Gastroesophageal sphincter (tissue), 4 donors: ENCODE results near the gene FBXW11. TPM values are rescaled to one million over a fixed set of nuclear protein-coding genes. Genes with fewer than 3 reads are reported as not detected.

Source experiments
- ATAC-seq: fragments of 150-250 bp; one replicate; pipeline ENCODE4 v1.9.1; 2016; ENCODE audit warnings: mild to moderate bottlenecking, moderate library complexity
- H3K27ac ChIP-seq, 4 donors: fragments of 200-600 bp; sonication (generic) in 3 of 4; 1 replicate in 3 of 4; 2 replicates in 1 of 4; pipeline ENCODE4 v1.5.1; 2016 to 2019
- H3K27me3 ChIP-seq: fragments of 200-600 bp; sonication (generic); one replicate; pipeline ENCODE4 v1.5.1; 2019
- H3K36me3 ChIP-seq, 2 donors: fragments of 200-600 bp; sonication (generic); one replicate each; pipeline ENCODE4 v1.5.1; 2019; ENCODE audit warnings: control low read depth in 1 of 2
- H3K4me1 ChIP-seq, 3 donors: fragments of 200-600 bp; sonication (generic); 1 replicate in 2 of 3; 2 replicates in 1 of 3; pipeline ENCODE4 v1.5.1; 2016 to 2019; ENCODE audit warnings: control low read depth in 2 of 3
- H3K4me3 ChIP-seq, 2 donors: fragments of 200-600 bp; sonication (generic); one replicate each; pipeline ENCODE4 v1.5.1; 2019; ENCODE audit warnings: mild to moderate bottlenecking in 1 of 2, moderate library complexity in 1 of 2
- H3K9me3 ChIP-seq, 3 donors: fragments of 200-600 bp; sonication (generic); one replicate each; pipeline ENCODE4 v1.5.1; 2017 to 2019; ENCODE audit warnings: control low read depth in 2 of 3
- CTCF ChIP-seq, 4 experiments: fragments of 200-600 bp in 2 of 4; fragments of 450-650 bp in 2 of 4; sonication (generic) in 1 of 4; IDR thresholded peaks; one replicate each; pipeline ENCODE4 v1.5.1; 2017 to 2019; ENCODE audit warnings: antibody characterized with exemption in 4 of 4, mild to moderate bottlenecking in 2 of 4, moderate library complexity in 2 of 4
- EP300 ChIP-seq: sonication (generic); formaldehyde crosslinking; IDR thresholded peaks from one replicate; pipeline ENCODE4 v1.6.1; 2017; ENCODE audit warnings: antibody characterized with exemption, mild to moderate bottlenecking
- POLR2A ChIP-seq, 2 donors: fragments of 450-650 bp; IDR thresholded peaks; one replicate each; pipeline ENCODE4 v1.6.1; 2017; ENCODE audit warnings: antibody characterized with exemption in 2 of 2, mild to moderate bottlenecking in 2 of 2, moderate library complexity in 1 of 2
- POLR2AphosphoS5 ChIP-seq: sonication (generic); formaldehyde crosslinking; IDR thresholded peaks from one replicate; pipeline ENCODE4 v1.6.1; 2017; ENCODE audit warnings: antibody characterized with exemption
- WGBS, 2 donors: methylation state at CpG; one replicate each; pipeline ENCODE4 v1.1.5; 2018; ENCODE audit warnings: low coverage in 1 of 2; 5-methylcytosine and 5-hydroxymethylcytosine counted together
- total RNA-seq, 4 donors: library from RNA; depleted of rRNA; stranded (reverse); fragments of >200 nt; gene quantifications; one replicate each; pipeline ENCODE4 v1.1.0, GENCODE V29; 2016

Gene FBXW11
- total RNA-seq, 4 donors from 2014 or later, result 64.3 to 88.3 (median 76.3) TPM

- 18 to 48% methylated on average over 2 of the region's 2 CpGs for WGBS, 2 donors
- no peaks in the 10 kb centered on the region for H3K9me3 ChIP-seq
- no peaks in the 10 kb centered on the region for H3K36me3 ChIP-seq
- H3K27ac ChIP-seq, result peak overlapping the region; percentile 9 to 66 (median 26)
- no peak for ATAC-seq
- no peaks in the 10 kb centered on the region for H3K27me3 ChIP-seq
- no peak overlapping the region for H3K4me3 ChIP-seq
- TF ChIP-seq EP300 (no peak), CTCF (IDR thresholded peaks at IDR 0.05) (no peak), POLR2A (IDR thresholded peaks at IDR 0.05) (no peak), POLR2AphosphoS5 (no peak)
- H3K4me1 ChIP-seq, result peaks cover 2 to 84% (median 25%) of the 10 kb centered on the region in 3 donors
Measured at GRCh38 chr5:171966270-171966669, 40.2 kb downstream of the FBXW11 start.

DNA sequence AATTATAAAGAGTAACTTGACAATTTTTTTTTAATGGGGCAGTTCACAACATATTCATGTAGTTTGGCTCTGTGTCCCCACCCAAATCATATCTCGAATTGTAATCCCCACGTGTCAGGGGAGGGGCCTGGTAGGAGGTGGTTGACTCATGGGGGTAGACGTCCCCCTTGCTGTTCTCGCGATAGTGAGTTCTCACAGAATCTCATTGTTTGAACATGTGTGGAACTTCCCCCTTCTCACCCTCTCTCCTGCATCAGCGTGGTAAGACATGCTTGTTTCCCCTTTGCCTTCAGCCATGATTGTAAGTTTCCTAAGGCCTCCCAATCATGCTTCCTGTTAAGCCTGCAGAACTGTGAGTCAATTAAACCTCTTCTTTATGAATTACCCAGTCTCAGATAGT lies 40.7 kb downstream of the FBXW11 start:
- Histone ChIP-seq H3K27me3 (no peaks in the 10 kb centered on the region), H3K4me1 (peaks cover 5 to 84% (median 28%) of the 10 kb centered on the region in 3 donors), H3K4me3 (no peak overlapping the region), H3K36me3 (no peaks in the 10 kb centered on the region), H3K27ac (peak overlapping the region in 3 of 4 donors; percentile 9 to 43 (median 9)), H3K9me3 (no peaks in the 10 kb centered on the region)
- WGBS, 2 donors, result 83% methylated on average over 6 of the region's 6 CpGs; no CpG with 5 or more reads in 1 of the 2 donors
- ATAC-seq, result no peak
- TF ChIP-seq POLR2A (IDR thresholded peaks at IDR 0.05), result no peak
- no peak for TF ChIP-seq POLR2AphosphoS5
- TF ChIP-seq EP300, result no peak

GRCh38 chr5:171963416-171963815 lies 43.0 kb downstream of the FBXW11 start:
- peak overlapping the region in 3 of 4 donors; percentile 3 to 67 (median 59) for H3K27ac ChIP-seq
- TF ChIP-seq POLR2AphosphoS5 (no peak), CTCF (IDR thresholded peaks at IDR 0.05) (no peak), EP300 (no peak), POLR2A (IDR thresholded peaks at IDR 0.05) (no peak)

DNA sequence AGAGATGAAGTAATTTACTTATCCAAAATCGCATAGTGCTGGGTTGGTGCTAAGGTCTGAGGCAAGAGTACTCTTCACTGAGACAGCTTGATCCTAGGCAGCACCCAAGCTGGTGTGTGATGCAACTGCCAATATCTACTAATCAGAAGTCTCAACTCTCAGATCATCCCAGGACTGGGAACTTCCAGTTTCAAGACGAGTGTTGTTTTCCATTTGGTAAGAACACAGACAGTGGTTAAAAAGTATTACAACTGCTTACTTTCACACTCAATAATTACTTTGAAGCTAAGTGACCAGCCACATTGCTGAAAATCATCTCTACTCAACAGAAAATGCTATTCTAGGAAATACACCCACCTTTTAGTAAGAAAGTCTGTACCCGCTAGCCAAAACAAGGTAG lies 45.3 kb downstream of the FBXW11 start:
- H3K27me3 ChIP-seq, result no peaks in the 10 kb centered on the region
- no peak for TF ChIP-seq EP300
- TF ChIP-seq POLR2A (IDR thresholded peaks at IDR 0.05), result no peak
- TF ChIP-seq CTCF (IDR thresholded peaks at IDR 0.05), result no peak
- TF ChIP-seq POLR2AphosphoS5, result no peak
- H3K9me3 ChIP-seq, result no peaks in the 10 kb centered on the region
- H3K27ac ChIP-seq, result peak overlapping the region; percentile 25 to 67 (median 52)
- WGBS, 2 donors, result 64 to 75% methylated on average over 3 of the region's 3 CpGs
- peaks cover 16 to 92% (median 48%) of the 10 kb centered on the region in 3 donors for H3K4me1 ChIP-seq
- ATAC-seq, result peak; percentile 72
- H3K36me3 ChIP-seq, result no peaks in the 10 kb centered on the region
- no peak overlapping the region for H3K4me3 ChIP-seq

More at GRCh38 chr5:171963416-171963815, 43.0 kb downstream of the FBXW11 start:
- H3K4me3 ChIP-seq, result no peak overlapping the region
- WGBS, 2 donors, result 36 to 41% methylated on average over 2 of the region's 2 CpGs
- peaks cover 5 to 82% (median 35%) of the 10 kb centered on the region in 3 donors for H3K4me1 ChIP-seq
- no peaks in the 10 kb centered on the region for H3K9me3 ChIP-seq
- H3K27me3 ChIP-seq, result no peaks in the 10 kb centered on the region
- H3K36me3 ChIP-seq, result no peaks in the 10 kb centered on the region
- ATAC-seq, result no peak

DNA sequence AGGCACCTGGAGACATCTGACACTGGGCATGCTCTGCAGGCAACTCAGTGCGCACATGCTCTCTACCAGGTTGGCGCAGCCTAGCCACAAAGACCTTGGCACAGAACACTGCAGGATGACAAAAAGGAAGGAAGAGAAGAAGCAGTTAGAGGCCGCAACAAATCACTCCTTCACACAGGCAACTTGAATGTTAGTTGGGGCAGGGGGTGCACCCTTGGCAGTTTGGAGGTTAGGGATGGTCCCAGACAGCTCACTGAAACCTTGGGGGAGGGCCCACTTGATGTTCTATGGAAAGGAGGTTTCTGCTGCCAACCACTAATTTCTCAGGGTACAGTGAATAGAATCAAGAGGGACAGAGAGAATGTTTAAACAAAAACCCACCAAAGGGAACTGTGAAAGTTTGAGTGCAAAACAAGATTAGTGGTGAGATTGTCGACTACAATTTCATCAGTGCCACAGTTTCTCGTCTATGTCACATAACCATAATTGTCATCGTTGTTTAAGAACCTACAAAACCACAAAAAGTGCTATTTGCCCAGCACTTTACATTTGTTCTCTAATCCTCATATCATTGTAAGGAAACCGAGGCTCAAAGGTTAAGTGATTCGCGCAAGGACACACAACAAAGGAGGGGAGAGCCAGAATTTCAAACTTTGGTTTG lies 48.7 kb downstream of the FBXW11 start:
- peak overlapping the region; percentile 11 to 65 (median 53) for H3K27ac ChIP-seq
- no peaks in the 10 kb centered on the region for H3K27me3 ChIP-seq
- no peaks in the 10 kb centered on the region for H3K36me3 ChIP-seq
- 77 to 81% methylated on average over 8 to 9 of the region's 9 CpGs for WGBS, 2 donors
- no peak for ATAC-seq
- no peak overlapping the region for H3K4me3 ChIP-seq
- peaks cover 21 to 94% (median 61%) of the 10 kb centered on the region in 3 donors for H3K4me1 ChIP-seq
- TF ChIP-seq EP300, result no peak
- no peak for TF ChIP-seq CTCF (IDR thresholded peaks at IDR 0.05)
- no peak for TF ChIP-seq POLR2A (IDR thresholded peaks at IDR 0.05)
- TF ChIP-seq POLR2AphosphoS5, result no peak
- no peaks in the 10 kb centered on the region for H3K9me3 ChIP-seq
